Liver (tissue), 9 donors: ENCODE data around the gene UGT1A8. TPM values are rescaled to one million over a fixed set of nuclear protein-coding genes. Genes with fewer than 3 reads are reported as not detected.
A peak's percentile ranks its signal among the peaks of the same experiment; 100 is the strongest.

Experiments used
- DNase-seq: peaks from one replicate; pipeline ENCODE4 v3.0.0-alpha.2; 2017; ENCODE audit warnings: low spot score
- H3K27ac ChIP-seq, 2 donors: one replicate each; pipeline ENCODE4 v1.7.0; 2013; ENCODE audit warnings: inconsistent platforms in 2 of 2, low read length in 2 of 2, control low read depth in 1 of 2, low read depth in 1 of 2, mild to moderate bottlenecking in 1 of 2
- H3K27me3 ChIP-seq, 4 donors: one replicate each; pipeline versions ENCODE4 v1.6.1 to v1.7.0; 2013; ENCODE audit warnings: low read length in 3 of 4, inconsistent platforms in 1 of 4, mild to moderate bottlenecking in 1 of 4, moderate library complexity in 1 of 4; ENCODE audit not compliant: control insufficient read depth in 4 of 4, insufficient read depth in 4 of 4
- H3K36me3 ChIP-seq, 4 donors: one replicate each; pipeline versions ENCODE4 v1.6.1 to v1.7.0; 2013; ENCODE audit warnings: low read length in 3 of 4, mild to moderate bottlenecking in 3 of 4, low read depth in 1 of 4, moderate library complexity in 1 of 4; ENCODE audit not compliant: control insufficient read depth in 4 of 4, insufficient read depth in 3 of 4
- H3K4me1 ChIP-seq, 4 donors: one replicate each; pipeline versions ENCODE4 v1.6.1 to v1.7.0; 2013; ENCODE audit warnings: low read length in 3 of 4, mild to moderate bottlenecking in 3 of 4, moderate library complexity in 1 of 4; ENCODE audit not compliant: control insufficient read depth in 4 of 4, insufficient read depth in 4 of 4
- H3K4me3 ChIP-seq, 3 donors: one replicate each; pipeline versions ENCODE4 v1.6.1 to v1.7.0; 2013; ENCODE audit warnings: low read length in 3 of 3, control low read depth in 1 of 3, low read depth in 1 of 3, mild to moderate bottlenecking in 1 of 3
- H3K9ac ChIP-seq, 2 donors: one replicate each; pipeline ENCODE4 v1.7.0; 2013; ENCODE audit warnings: low read length in 2 of 2, mild to moderate bottlenecking in 2 of 2, moderate library complexity in 2 of 2, control low read depth in 1 of 2, low read depth in 1 of 2
- H3K9me3 ChIP-seq, 4 donors: one replicate each; pipeline versions ENCODE4 v1.6.1 to v1.7.0; 2013; ENCODE audit warnings: low read length in 3 of 4; ENCODE audit not compliant: control insufficient read depth in 4 of 4
- ATF3 ChIP-seq: IDR thresholded peaks from 2 replicates; pipeline ENCODE4 v1.6.1; 2016; ENCODE audit warnings: antibody characterized with exemption
- EGR1 ChIP-seq, 2 donors: IDR thresholded peaks; 2 replicates each; pipeline ENCODE4 v1.6.1; 2016 to 2018; ENCODE audit warnings: antibody characterized with exemption in 2 of 2, low read depth in 2 of 2
- FOXA1 ChIP-seq: IDR thresholded peaks from 2 replicates; pipeline ENCODE4 v1.6.1; 2016; ENCODE audit warnings: antibody characterized with exemption
- FOXA2 ChIP-seq: IDR thresholded peaks from 2 replicates; pipeline ENCODE4 v1.6.1; 2016; ENCODE audit warnings: antibody characterized with exemption
- GABPA ChIP-seq, 2 donors: IDR thresholded peaks in 1 of 2; conservative IDR thresholded peaks in 1 of 2; 2 replicates each; pipeline ENCODE4 v1.6.1; 2016; ENCODE audit warnings: antibody characterized with exemption in 2 of 2, mild to moderate bottlenecking in 1 of 2, moderate library complexity in 1 of 2
- HNF4A ChIP-seq, 2 donors: conservative IDR thresholded peaks; 2 replicates each; pipeline ENCODE4 v1.6.1; 2016; ENCODE audit warnings: antibody characterized with exemption in 2 of 2, mild to moderate bottlenecking in 2 of 2
- HNF4G ChIP-seq: IDR thresholded peaks from 2 replicates; pipeline ENCODE4 v1.6.1; 2016; ENCODE audit warnings: antibody characterized with exemption
- JUND ChIP-seq, 2 donors: IDR thresholded peaks; 2 replicates each; pipeline ENCODE4 v1.6.1; 2016; ENCODE audit warnings: antibody characterized with exemption in 2 of 2
- NR2F2 ChIP-seq: IDR thresholded peaks from 2 replicates; pipeline ENCODE4 v1.6.1; 2016; ENCODE audit warnings: antibody characterized with exemption
- RAD21 ChIP-seq, 2 donors: IDR thresholded peaks; 2 replicates each; pipeline ENCODE4 v1.6.1; 2016; ENCODE audit warnings: antibody characterized with exemption in 2 of 2, mild to moderate bottlenecking in 2 of 2
- RXRA ChIP-seq, 2 donors: IDR thresholded peaks; 2 replicates each; pipeline ENCODE4 v1.6.1; 2017 to 2018; ENCODE audit warnings: antibody characterized with exemption in 2 of 2, mild to moderate bottlenecking in 1 of 2
- SP1 ChIP-seq: IDR thresholded peaks from 2 replicates; pipeline ENCODE4 v1.6.1; 2018; ENCODE audit warnings: antibody characterized with exemption, mild to moderate bottlenecking
- YY1 ChIP-seq: IDR thresholded peaks from 2 replicates; pipeline ENCODE4 v1.6.1; 2016; ENCODE audit warnings: antibody characterized with exemption, mild to moderate bottlenecking
- WGBS: extraction: QIAGEN DNeasy Blood & Tissue Kit; methylation state at CpG from one replicate; pipeline ENCODE4 v1.1.7; 2013; 5-methylcytosine and 5-hydroxymethylcytosine counted together
- polyA plus RNA-seq, 2 donors: library from polyadenylated mRNA; stranded (reverse) in 1 of 2; unstranded in 1 of 2; fragments of 200-250 nt in 1 of 2; fragments of >200 nt in 1 of 2; fragmentation: Nextera tagmentation in 1 of 2; extraction: Ambion mirVana in 1 of 2; gene quantifications; one replicate each; pipeline versions ENCODE4 v1.2.1 to v1.2.3, GENCODE V29; 2013 to 2015
- total RNA-seq, 2 donors: library from RNA; depleted of rRNA; stranded (reverse); fragments of >200 nt; gene quantifications; one replicate each; pipeline ENCODE4 v1.2.3, GENCODE V29; 2014
- TF ChIP-seq, protein P1 (sequence below): IDR thresholded peaks from 2 replicates; pipeline ENCODE4 v1.6.1; 2016; ENCODE audit warnings: antibody characterized with exemption, mild to moderate bottlenecking
- TF ChIP-seq, protein P2 (sequence below): fragments of 150-350 bp; IDR thresholded peaks from 2 replicates; pipeline ENCODE4 v1.5.1; 2017; ENCODE audit warnings: improper control_type of control experiment, low read depth, low read length; ENCODE audit not compliant: missing input control
- donor health status: healthy.
- donor health status: healthy.
- donor health status: healthy.
- donor health status: healthy.
- donor health status: healthy.

Gene UGT1A8
- total and polyA plus RNA-seq, 4 donors = 0.17 to 0.51 (median 0.48) TPM; not detected in 1

GRCh38 chr2:233818639-233819621, 201.5 kb downstream of the UGT1A8 start:
- Histone ChIP-seq H3K4me1 (peaks cover 6 to 33% (median 21%) of the 10 kb centered on the region in 4 donors), H3K9me3 (no peaks in the 10 kb centered on the region), H3K4me3 (no peak overlapping the region), H3K36me3 (no peaks in the 10 kb centered on the region), H3K27ac (peak overlapping the region; percentile 19 to 56), H3K27me3 (no peaks in the 10 kb centered on the region), H3K9ac (no peak overlapping the region)
- no peak for DNase-seq
- WGBS = 84% methylated on average over 17 of the region's 17 CpGs
- TF ChIP-seq, protein P1, sequence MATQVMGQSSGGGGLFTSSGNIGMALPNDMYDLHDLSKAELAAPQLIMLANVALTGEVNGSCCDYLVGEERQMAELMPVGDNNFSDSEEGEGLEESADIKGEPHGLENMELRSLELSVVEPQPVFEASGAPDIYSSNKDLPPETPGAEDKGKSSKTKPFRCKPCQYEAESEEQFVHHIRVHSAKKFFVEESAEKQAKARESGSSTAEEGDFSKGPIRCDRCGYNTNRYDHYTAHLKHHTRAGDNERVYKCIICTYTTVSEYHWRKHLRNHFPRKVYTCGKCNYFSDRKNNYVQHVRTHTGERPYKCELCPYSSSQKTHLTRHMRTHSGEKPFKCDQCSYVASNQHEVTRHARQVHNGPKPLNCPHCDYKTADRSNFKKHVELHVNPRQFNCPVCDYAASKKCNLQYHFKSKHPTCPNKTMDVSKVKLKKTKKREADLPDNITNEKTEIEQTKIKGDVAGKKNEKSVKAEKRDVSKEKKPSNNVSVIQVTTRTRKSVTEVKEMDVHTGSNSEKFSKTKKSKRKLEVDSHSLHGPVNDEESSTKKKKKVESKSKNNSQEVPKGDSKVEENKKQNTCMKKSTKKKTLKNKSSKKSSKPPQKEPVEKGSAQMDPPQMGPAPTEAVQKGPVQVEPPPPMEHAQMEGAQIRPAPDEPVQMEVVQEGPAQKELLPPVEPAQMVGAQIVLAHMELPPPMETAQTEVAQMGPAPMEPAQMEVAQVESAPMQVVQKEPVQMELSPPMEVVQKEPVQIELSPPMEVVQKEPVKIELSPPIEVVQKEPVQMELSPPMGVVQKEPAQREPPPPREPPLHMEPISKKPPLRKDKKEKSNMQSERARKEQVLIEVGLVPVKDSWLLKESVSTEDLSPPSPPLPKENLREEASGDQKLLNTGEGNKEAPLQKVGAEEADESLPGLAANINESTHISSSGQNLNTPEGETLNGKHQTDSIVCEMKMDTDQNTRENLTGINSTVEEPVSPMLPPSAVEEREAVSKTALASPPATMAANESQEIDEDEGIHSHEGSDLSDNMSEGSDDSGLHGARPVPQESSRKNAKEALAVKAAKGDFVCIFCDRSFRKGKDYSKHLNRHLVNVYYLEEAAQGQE = no peak
- no peak for TF ChIP-seq ATF3
- TF ChIP-seq YY1 = no peak
- no peak for TF ChIP-seq SP1
- TF ChIP-seq RXRA (IDR thresholded peaks at IDR 0.05) = no peak
- TF ChIP-seq GABPA (IDR thresholded peaks at IDR 0.05 in 1 of 2, conservative IDR thresholded peaks at IDR 0.05 in 1 of 2) = no peak
- no peak for TF ChIP-seq FOXA2
- TF ChIP-seq JUND (IDR thresholded peaks at IDR 0.05) = no peak
- TF ChIP-seq, protein P2, sequence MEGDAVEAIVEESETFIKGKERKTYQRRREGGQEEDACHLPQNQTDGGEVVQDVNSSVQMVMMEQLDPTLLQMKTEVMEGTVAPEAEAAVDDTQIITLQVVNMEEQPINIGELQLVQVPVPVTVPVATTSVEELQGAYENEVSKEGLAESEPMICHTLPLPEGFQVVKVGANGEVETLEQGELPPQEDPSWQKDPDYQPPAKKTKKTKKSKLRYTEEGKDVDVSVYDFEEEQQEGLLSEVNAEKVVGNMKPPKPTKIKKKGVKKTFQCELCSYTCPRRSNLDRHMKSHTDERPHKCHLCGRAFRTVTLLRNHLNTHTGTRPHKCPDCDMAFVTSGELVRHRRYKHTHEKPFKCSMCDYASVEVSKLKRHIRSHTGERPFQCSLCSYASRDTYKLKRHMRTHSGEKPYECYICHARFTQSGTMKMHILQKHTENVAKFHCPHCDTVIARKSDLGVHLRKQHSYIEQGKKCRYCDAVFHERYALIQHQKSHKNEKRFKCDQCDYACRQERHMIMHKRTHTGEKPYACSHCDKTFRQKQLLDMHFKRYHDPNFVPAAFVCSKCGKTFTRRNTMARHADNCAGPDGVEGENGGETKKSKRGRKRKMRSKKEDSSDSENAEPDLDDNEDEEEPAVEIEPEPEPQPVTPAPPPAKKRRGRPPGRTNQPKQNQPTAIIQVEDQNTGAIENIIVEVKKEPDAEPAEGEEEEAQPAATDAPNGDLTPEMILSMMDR = no peak
- no peak for TF ChIP-seq NR2F2
- no peak for TF ChIP-seq RAD21 (IDR thresholded peaks at IDR 0.05)
- TF ChIP-seq HNF4G = no peak
- no peak for TF ChIP-seq HNF4A (conservative IDR thresholded peaks at IDR 0.05)
- TF ChIP-seq FOXA1 = no peak
- no peak for TF ChIP-seq EGR1 (IDR thresholded peaks at IDR 0.05; ENCODE audit: low read depth in 2 of 2)

DNA sequence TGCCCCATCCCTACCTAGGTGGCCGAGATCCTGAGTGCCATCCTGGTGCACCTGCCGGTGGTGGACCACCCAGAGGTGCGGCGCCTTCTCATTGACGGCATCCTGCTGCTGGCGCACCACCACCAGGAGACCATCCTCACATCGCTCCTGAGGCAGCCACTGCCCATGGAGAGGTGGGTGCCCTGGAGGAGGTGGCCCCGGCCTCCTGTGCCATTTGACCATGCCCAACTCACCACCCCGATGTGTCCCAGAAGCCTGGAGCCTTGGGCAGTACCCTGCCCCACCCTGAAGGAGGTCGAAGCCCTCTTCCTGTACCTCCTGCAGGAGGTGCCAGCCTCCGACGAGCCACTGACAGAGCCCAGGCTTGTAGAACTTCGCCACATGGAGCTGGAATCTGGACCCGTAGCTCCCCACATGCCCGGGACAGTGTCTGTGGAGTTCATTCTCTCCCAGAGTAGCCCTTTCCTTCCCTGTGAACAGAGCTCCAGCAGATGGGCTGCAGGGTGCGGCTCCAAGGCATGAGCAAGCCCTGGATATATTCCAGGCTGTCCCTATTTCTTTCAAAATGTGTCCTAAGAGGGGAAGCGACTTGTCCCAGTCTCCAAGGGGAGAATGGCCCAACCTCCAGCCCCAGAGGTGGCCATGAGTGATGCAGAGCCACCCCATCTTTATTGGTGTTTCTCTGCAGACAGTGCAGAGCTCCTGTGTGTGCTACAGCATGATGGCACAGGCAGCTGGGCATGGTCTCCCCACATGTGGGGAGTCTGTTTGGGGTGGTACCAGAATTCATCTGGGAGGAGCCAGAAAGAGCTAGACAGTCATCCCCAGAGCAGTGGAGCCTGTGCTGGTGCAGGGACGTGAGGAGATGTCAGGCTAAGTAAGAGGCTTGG, 202.7 kb downstream of the UGT1A8 start:
- no peak for DNase-seq
- Histone ChIP-seq H3K4me3 (no peak overlapping the region), H3K36me3 (no peaks in the 10 kb centered on the region), H3K27me3 (no peaks in the 10 kb centered on the region), H3K4me1 (peaks cover 6 to 38% (median 24%) of the 10 kb centered on the region in 4 donors), H3K9me3 (no peaks in the 10 kb centered on the region), H3K9ac (no peak overlapping the region), H3K27ac (no peak overlapping the region)
- no peak for TF ChIP-seq FOXA2
- TF ChIP-seq, protein P2 = no peak
- 91% methylated on average over 18 of the region's 18 CpGs for WGBS
